ENCODE measurements around the gene WDR4. TPM values are rescaled to one million over a fixed set of nuclear protein-coding genes. Genes with fewer than 3 reads are reported as not detected.
"Not testable (repeated sequence)": the region's sequence is repeated elsewhere in the genome, so short reads cannot be mapped to it uniquely, and the experiment has no call there.

The WDR4 gene
- total RNA-seq, 1 experiment from 2014 or later: 35.3 TPM

GRCh38 chr21:42918291-42918690 lies 39.0 kb upstream of the WDR4 start:
- H3K4me1 ChIP-seq (ENCODE audit: insufficient read depth, low read length): no peaks in the 10 kb centered on the region
- no peak overlapping the region for H3K4me3 ChIP-seq (ENCODE audit: low read length)
- BruUV-seq (replicated peaks): no TSS peak
- H2AFZ ChIP-seq (ENCODE audit: low read length): no peak overlapping the region
- no peak overlapping the region for H3K9ac ChIP-seq (ENCODE audit: low read length)
- no peak for DNase-seq
- ATAC-seq: no peak
- no peaks in the 10 kb centered on the region for H3K79me2 ChIP-seq (ENCODE audit: low read length)
- no peaks in the 10 kb centered on the region for H3K9me2 ChIP-seq (replicated peaks; ENCODE audit: low read length)
- H4K20me1 ChIP-seq (ENCODE audit: low read length): no peaks in the 10 kb centered on the region
- H3K27ac ChIP-seq (ENCODE audit: low read length): no peak overlapping the region
- H3K4me2 ChIP-seq (ENCODE audit: low read length): no peak overlapping the region
- H3K27me3 ChIP-seq (ENCODE audit: low read length): no peaks in the 10 kb centered on the region
- H3K36me3 ChIP-seq (ENCODE audit: low read depth, low read length): no peaks in the 10 kb centered on the region
- H3F3A ChIP-seq (ENCODE audit: low read length, unreplicated experiment): no peaks in the 10 kb centered on the region
- ChIA-PET POLR2A (ENCODE audit: unreplicated experiment) (no interaction called here), CTCF (no interaction called here)
- H3K9me3 ChIP-seq (ENCODE audit: low read length): no peaks in the 10 kb centered on the region
- intact Hi-C loops (cut with micrococcal nuclease): no loop called here
- no peak for TF ChIP-seq EZH2 (IDR thresholded peaks at IDR 0.05; ENCODE audit: low read length, unreplicated experiment)

DNA sequence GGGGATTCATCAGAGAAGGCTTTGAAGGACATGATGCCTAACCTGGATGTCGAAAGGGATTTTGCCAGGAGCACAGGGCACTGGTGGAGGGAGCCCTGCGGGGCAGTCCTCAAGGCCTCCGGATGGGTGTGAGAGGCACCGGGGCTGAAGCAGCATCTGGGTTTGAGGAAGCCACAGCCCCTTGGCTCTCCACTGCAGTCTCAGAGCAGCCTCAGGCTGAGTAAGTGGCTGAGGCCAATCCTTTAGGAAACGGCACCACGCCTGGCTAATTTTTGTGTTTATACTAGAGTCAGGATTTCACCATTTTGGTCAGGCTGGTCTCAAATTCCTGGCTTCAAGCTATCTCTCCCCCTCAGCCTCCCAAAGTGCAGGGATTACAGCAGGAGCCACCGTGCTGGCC lies 34.1 kb upstream of the WDR4 start:
- H3K4me1 ChIP-seq (ENCODE audit: insufficient read depth, low read length): no peaks in the 10 kb centered on the region
- H3K27ac ChIP-seq (ENCODE audit: low read length): no peak overlapping the region
- TF ChIP-seq EZH2 (IDR thresholded peaks at IDR 0.05; ENCODE audit: low read length, unreplicated experiment) (no peak), CTCF (conservative IDR thresholded peaks at IDR 0.05; ENCODE audit: low read depth, low read length) (no peak), EZH2phosphoT487 (IDR thresholded peaks at IDR 0.05; ENCODE audit: borderline replicate concordance, low read length) (no peak)
- H3K9me3 ChIP-seq (ENCODE audit: low read length): no peaks in the 10 kb centered on the region
- H3K27me3 ChIP-seq (ENCODE audit: low read length): no peaks in the 10 kb centered on the region
- H2AFZ ChIP-seq (ENCODE audit: low read length): no peak overlapping the region
- H3F3A ChIP-seq (ENCODE audit: low read length, unreplicated experiment): no peaks in the 10 kb centered on the region
- POLR2A ChIA-PET (ENCODE audit: unreplicated experiment): no interaction called here
- no TSS peak for BruUV-seq (replicated peaks)
- no peaks in the 10 kb centered on the region for H3K79me2 ChIP-seq (ENCODE audit: low read length)
- no peak overlapping the region for H3K9ac ChIP-seq (ENCODE audit: low read length)
- H3K36me3 ChIP-seq (ENCODE audit: low read depth, low read length): peaks cover 18% of the 10 kb centered on the region; the same call in 1 of the 2 replicates
- DNase-seq (no peak), ATAC-seq (no peak)
- H3K4me3 ChIP-seq (ENCODE audit: low read length): no peak overlapping the region
- CTCF ChIA-PET: no interaction called here
- H3K4me2 ChIP-seq (ENCODE audit: low read length): no peak overlapping the region
- no peaks in the 10 kb centered on the region for H4K20me1 ChIP-seq (ENCODE audit: low read length)
- H3K9me2 ChIP-seq (replicated peaks; ENCODE audit: low read length): no peaks in the 10 kb centered on the region
- intact Hi-C loops (cut with micrococcal nuclease): no loop called here

DNA sequence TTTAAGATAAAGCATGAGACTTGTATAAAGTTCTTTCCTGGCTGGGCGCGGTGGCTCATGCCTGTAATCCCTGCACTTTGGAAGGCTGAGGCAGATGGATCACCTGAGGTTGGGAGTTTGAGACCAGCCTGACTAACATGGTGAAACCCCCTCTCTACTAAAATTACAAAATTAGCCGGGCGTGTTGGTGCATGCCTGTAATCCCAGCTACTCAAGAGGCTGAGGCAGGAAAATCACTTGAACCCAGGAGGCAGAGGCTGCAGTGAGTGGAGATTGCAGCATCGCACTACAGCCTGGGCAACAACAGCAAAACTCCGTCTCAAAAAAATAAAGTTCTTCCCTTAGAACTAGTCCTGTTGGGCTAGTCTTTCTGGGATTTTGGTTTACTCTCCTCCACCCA lies 32.6 kb upstream of the WDR4 start:
- H3K4me2 ChIP-seq (ENCODE audit: low read length); DNase-seq; H3K27me3 ChIP-seq (ENCODE audit: low read length); H3K4me1 ChIP-seq (ENCODE audit: insufficient read depth, low read length); H3K79me2 ChIP-seq (ENCODE audit: low read length); H3K9ac ChIP-seq (ENCODE audit: low read length); H3F3A ChIP-seq (ENCODE audit: low read length, unreplicated experiment); H3K4me3 ChIP-seq (ENCODE audit: low read length); H3K27ac ChIP-seq (ENCODE audit: low read length); CTCF ChIA-PET; ATAC-seq; H3K9me3 ChIP-seq (ENCODE audit: low read length); POLR2A ChIA-PET (ENCODE audit: unreplicated experiment); H4K20me1 ChIP-seq (ENCODE audit: low read length); intact Hi-C loops (cut with micrococcal nuclease); H3K9me2 ChIP-seq (replicated peaks; ENCODE audit: low read length); BruUV-seq (replicated peaks); H2AFZ ChIP-seq (ENCODE audit: low read length): not testable (repeated sequence)
- peaks cover 18% of the 10 kb centered on the region; the same call in 1 of the 2 replicates for H3K36me3 ChIP-seq (ENCODE audit: low read depth, low read length)

DNA sequence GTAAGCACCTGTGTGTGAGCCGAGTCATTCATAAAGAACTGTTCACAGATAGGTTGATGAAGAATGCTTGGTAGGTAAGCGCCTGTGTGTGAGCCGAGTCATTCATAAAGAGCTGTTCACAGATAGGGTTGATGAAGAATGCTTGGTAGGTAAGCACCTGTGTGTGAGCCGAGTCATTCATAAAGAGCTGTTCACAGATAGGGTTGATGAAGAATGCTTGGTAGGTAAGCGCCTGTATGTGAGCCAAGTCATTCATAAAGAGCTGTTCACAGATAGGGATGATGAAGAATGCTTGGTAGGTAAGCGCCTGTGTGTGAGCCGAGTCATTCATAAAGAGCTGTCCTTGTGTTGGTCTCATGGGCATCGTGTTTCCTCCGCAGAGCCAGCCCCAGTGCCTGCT lies 29.1 kb upstream of the WDR4 start:
- POLR2A ChIA-PET (ENCODE audit: unreplicated experiment): not testable (repeated sequence)

More for the DNA sequence above, 29.1 kb upstream of the WDR4 start:
- H3K4me3 ChIP-seq (ENCODE audit: low read length); H3K9ac ChIP-seq (ENCODE audit: low read length); H3K9me3 ChIP-seq (ENCODE audit: low read length); H3K79me2 ChIP-seq (ENCODE audit: low read length); BruUV-seq (replicated peaks); H3K9me2 ChIP-seq (replicated peaks; ENCODE audit: low read length); DNase-seq; intact Hi-C loops (cut with micrococcal nuclease); H3F3A ChIP-seq (ENCODE audit: low read length, unreplicated experiment); H3K4me2 ChIP-seq (ENCODE audit: low read length); ATAC-seq; H2AFZ ChIP-seq (ENCODE audit: low read length); CTCF ChIA-PET; H3K27me3 ChIP-seq (ENCODE audit: low read length); H3K4me1 ChIP-seq (ENCODE audit: insufficient read depth, low read length); H3K27ac ChIP-seq (ENCODE audit: low read length); H4K20me1 ChIP-seq (ENCODE audit: low read length): not testable (repeated sequence)
- H3K36me3 ChIP-seq (ENCODE audit: low read depth, low read length): peaks cover 37% of the 10 kb centered on the region

Data from PC-3 (cell line).